ENCODE results near the gene PNPLA2.

DNA sequence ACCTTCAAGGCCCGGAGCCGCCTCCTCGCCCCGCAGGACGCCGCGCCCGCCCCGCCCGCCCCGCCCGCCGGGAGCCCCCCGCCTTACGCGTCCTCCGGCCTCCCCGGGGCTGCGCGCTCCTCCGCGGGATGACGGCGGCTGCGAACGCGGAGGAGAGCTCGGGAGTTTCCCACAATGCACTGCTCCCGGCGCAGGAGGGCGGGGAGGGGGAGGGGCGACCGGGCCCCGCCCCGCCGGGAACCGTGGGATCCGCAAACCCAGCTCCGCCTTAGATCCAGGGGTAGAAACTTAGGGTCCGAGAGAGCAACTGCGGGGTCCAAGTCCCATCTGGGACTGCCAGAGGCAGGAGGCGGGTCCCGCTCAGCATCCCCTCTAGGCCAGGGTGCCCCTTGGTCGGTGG is 28.8 kb upstream of the PNPLA2 start, which contains the start of gene CEND1:
- TF ChIP-seq, protein P1, sequence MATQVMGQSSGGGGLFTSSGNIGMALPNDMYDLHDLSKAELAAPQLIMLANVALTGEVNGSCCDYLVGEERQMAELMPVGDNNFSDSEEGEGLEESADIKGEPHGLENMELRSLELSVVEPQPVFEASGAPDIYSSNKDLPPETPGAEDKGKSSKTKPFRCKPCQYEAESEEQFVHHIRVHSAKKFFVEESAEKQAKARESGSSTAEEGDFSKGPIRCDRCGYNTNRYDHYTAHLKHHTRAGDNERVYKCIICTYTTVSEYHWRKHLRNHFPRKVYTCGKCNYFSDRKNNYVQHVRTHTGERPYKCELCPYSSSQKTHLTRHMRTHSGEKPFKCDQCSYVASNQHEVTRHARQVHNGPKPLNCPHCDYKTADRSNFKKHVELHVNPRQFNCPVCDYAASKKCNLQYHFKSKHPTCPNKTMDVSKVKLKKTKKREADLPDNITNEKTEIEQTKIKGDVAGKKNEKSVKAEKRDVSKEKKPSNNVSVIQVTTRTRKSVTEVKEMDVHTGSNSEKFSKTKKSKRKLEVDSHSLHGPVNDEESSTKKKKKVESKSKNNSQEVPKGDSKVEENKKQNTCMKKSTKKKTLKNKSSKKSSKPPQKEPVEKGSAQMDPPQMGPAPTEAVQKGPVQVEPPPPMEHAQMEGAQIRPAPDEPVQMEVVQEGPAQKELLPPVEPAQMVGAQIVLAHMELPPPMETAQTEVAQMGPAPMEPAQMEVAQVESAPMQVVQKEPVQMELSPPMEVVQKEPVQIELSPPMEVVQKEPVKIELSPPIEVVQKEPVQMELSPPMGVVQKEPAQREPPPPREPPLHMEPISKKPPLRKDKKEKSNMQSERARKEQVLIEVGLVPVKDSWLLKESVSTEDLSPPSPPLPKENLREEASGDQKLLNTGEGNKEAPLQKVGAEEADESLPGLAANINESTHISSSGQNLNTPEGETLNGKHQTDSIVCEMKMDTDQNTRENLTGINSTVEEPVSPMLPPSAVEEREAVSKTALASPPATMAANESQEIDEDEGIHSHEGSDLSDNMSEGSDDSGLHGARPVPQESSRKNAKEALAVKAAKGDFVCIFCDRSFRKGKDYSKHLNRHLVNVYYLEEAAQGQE (IDR thresholded peaks at IDR 0.05; ENCODE audit: insufficient read depth in 1 of 2, low read depth in 2 of 2, low read length in 2 of 2): no peak
- TF ChIP-seq POLR2AphosphoS5 (IDR thresholded peaks at IDR 0.05; ENCODE audit: low read depth, low read length) (no peak), SIN3A (IDR thresholded peaks at IDR 0.05; ENCODE audit: borderline replicate concordance, insufficient read depth, low read length) (no peak), TAF1 (IDR thresholded peaks at IDR 0.05; ENCODE audit: borderline replicate concordance, insufficient read depth, low read length) (no peak), FOXP2 (optimal IDR thresholded peaks at IDR 0.05; ENCODE audit: borderline replicate concordance, extremely low read depth, extremely low read length, insufficient read depth) (no peak)
